Activated naive CD4-positive, alpha-beta T cell (primary cell): ENCODE data around the gene MTHFSD.

Experiments used
- DNase-seq, 4 experiments: peaks; one replicate each; lab custom pipeline; 2025; lab: John Stamatoyannopoulos, UW

The MTHFSD gene

DNA sequence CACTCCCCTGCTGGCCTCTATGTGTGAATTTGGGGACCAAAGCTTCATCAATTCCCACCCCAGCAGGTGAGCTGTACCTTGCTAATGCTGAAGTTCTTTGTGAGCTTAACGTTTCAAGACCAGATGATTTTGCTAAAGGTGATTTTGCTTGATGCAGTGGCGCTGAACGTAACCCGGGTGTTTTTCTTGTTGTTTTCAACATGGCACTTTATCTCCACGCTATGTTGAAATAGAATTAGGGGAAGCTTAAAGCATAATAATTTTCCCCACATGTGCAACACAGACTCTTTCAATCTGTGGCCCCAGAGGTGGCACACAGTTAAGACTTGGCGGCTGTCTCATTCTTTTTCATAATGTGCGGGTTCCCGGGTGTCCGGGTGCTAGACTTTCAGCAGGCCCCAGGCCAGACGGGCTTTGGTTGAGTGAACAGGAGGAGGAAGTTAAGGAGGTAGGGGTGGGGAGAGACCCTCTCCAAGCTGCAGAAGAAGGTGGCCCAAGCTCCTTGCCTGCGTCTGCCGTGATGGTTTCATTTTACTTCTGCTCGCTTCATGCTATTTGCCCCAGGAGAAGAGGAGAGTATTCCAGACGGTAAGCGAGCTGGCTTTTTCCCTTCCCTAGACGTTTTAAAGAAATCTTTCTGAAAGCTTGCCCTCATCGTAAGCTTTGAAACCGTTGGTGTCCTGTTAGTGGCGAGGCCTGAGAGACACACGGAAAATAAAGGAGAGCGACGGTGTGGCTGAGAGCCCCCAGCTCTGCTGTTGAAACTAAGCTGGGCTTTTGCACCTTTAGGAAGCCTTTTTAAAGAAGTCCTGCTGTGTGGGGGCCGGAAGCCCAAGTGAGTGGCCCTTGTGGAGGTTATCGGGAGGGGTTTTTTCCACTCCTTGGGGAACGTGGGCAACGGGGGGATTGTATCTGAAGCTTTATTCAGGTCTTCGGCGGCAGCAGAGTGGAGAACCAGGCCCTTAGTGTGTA is 15.8 kb upstream of the MTHFSD start:
- no peak for DNase-seq

DNA sequence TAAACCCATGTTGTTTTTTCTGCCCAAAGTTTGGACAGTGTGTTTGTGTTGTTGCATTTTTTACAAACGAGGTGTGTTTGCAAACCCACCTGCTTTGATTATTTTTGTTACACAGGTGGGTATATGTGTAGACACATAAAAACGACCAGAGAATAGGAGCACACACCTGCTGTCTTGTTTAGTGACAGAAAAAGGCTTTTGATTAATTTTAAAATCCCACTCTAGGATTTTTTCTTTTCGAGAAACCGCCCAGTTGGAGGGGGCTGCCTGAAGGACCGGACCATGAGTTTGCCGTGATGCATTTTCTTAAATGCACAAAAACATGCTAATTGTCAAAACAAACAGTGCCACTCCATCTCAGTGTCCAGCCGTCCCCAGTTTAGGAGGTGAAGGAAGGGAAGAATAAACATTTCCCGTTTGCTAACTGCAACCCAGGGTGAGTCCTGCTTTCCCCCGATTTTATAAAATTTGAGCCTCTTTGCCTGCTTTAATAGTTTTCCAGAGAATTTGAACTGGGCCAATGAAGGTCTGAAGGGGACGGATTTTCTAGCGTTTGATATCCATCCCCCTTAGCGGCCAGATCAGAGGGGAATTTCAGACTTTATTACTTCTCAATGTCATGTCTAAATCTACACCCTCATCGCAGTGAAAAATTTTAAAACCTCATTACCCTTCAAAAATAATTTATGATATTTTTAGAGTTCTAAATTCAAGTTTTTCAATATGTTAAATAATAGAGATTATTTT is 14.8 kb upstream of the MTHFSD start:
- no peak for DNase-seq

DNA sequence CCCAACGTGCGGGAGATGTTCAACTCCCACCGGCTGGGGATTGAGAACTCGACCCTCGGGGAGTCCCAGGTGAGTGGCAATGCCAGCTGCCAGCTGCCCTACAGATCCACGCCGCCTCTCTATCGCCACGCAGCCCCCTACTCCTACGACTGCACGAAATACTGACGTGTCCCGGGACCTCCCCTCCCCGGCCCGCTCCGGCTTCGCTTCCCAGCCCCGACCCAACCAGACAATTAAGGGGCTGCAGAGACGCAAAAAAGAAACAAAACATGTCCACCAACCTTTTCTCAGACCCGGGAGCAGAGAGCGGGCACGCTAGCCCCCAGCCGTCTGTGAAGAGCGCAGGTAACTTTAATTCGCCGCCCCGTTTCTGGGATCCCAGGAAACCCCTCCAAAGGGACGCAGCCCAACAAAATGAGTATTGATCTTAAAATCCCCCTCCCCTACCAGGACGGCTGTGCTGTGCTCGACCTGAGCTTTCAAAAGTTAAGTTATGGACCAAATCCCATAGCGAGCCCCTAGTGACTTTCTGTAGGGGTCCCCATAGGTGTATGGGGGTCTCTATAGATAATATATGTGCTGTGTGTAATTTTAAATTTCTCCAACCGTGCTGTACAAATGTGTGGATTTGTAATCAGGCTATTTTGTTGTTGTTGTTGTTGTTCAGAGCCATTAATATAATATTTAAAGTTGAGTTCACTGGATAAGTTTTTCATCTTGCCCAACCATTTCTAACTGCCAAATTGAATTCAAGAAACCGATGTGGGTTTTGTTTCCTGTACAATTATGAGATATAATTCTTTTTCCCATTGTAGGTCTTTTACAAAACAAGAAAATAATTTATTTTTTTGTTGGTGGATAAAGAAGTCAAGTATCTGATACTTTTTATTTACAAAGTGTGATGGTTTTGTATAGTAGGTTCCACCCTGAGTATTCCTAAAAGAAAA is 13.9 kb upstream of the MTHFSD start:
- no peak for DNase-seq

DNA sequence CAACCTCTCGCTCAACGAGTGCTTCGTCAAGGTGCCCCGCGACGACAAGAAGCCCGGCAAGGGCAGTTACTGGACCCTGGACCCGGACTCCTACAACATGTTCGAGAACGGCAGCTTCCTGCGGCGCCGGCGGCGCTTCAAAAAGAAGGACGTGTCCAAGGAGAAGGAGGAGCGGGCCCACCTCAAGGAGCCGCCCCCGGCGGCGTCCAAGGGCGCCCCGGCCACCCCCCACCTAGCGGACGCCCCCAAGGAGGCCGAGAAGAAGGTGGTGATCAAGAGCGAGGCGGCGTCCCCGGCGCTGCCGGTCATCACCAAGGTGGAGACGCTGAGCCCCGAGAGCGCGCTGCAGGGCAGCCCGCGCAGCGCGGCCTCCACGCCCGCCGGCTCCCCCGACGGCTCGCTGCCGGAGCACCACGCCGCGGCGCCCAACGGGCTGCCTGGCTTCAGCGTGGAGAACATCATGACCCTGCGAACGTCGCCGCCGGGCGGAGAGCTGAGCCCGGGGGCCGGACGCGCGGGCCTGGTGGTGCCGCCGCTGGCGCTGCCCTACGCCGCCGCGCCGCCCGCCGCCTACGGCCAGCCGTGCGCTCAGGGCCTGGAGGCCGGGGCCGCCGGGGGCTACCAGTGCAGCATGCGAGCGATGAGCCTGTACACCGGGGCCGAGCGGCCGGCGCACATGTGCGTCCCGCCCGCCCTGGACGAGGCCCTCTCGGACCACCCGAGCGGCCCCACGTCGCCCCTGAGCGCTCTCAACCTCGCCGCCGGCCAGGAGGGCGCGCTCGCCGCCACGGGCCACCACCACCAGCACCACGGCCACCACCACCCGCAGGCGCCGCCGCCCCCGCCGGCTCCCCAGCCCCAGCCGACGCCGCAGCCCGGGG is 12.9 kb upstream of the MTHFSD start:
- DNase-seq = no peak

DNA sequence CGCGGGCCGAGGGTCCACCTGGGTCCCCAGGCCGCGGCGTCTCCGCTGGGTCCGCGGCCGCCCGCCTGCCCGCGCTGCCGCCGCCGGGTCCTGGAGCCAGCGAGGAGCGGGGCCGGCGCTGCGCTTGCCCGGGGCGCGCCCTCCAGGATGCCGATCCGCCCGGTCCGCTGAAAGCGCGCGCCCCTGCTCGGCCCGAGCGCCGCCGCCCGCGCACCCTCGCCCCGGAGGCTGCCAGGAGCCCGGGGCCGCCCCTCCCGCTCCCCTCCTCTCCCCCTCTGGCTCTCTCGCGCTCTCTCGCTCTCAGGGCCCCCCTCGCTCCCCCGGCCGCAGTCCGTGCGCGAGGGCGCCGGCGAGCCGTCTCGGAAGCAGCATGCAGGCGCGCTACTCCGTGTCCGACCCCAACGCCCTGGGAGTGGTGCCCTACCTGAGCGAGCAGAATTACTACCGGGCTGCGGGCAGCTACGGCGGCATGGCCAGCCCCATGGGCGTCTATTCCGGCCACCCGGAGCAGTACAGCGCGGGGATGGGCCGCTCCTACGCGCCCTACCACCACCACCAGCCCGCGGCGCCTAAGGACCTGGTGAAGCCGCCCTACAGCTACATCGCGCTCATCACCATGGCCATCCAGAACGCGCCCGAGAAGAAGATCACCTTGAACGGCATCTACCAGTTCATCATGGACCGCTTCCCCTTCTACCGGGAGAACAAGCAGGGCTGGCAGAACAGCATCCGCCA is 12.1 kb upstream of the MTHFSD start:
- DNase-seq = no peak

DNA sequence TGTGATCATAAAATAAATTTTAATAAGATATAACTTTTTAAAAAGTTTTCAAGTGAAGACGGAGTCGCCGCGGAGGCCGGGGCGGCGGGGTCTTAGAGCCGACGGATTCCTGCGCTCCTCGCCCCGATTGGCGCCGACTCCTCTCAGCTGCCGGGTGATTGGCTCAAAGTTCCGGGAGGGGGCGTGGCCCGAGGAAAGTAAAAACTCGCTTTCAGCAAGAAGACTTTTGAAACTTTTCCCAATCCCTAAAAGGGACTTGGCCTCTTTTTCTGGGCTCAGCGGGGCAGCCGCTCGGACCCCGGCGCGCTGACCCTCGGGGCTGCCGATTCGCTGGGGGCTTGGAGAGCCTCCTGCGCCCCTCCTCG is 11.5 kb upstream of the MTHFSD start, which contains the start of gene FOXC2:
Gene FOXC2, plus strand, starts transcription at position 229 of the 365 bp plus-strand sequence. CDS start 507 bp downstream, outside the sequence.
- DNase-seq = peak in 2 of 4 experiments; percentile 10 to 28

DNA sequence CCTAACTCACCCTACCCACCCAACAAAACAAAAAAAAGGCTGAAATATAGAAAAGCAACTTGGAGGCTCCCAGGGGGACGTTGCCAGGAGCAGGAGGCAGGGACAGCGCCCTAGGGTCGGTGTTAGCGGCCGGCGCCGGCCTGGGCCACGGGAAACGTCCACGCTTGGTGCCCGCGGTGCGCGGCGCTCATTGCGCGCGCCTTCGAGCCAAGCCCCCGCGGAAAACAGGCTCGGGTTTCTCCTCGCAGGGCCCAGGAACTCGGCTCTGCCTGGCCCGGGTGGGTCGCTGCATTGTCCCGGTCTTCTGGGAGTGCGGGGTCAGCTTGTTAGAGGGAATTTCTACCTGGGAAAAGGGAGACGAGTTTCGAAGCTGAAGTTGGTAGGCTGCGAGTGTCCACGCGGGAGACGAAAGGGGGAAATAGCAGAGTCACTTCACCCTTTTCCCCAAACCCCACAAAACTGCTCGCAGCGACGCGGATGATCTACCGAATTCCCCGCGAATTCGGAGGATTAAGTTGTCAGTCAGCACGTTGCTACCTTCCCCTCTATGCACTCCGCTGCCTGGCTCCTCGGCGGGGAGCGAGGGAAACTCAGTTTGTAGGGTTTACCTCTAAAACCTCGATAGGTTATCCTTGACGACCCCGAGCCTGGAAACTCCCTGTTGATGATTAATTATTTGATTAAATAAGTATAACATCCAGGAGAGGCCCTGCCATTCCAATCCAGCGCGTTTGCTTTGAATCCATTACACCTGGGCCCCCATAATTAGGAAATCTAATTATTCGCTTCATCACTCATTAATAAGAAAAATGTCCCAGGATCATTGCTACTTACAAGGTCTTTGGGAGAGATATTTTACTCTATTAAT is 10.8 kb upstream of the MTHFSD start:
- DNase-seq = no peak

DNA sequence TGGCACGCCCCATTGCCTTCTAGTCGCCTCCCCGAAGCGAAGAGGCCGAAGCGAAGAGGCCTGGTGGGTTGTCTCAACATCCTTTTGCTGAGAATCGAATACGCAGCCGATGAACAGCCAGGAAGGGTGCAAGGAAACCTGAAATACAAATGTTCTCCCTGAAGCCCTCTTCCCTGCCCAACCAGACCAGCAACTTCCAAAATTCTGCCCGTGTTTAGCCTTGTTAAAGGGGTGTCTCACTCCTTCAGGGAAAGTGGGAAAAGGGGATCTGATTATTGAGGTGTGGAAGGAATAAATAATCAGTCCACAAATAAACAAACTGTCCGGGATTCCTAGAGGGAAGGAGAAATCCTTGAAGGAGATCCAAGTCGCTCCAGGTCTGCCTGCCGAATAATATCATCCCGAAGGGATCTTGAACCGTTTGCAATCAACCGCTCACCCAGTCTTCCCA is 10.2 kb upstream of the MTHFSD start:
- DNase-seq = no peak

DNA sequence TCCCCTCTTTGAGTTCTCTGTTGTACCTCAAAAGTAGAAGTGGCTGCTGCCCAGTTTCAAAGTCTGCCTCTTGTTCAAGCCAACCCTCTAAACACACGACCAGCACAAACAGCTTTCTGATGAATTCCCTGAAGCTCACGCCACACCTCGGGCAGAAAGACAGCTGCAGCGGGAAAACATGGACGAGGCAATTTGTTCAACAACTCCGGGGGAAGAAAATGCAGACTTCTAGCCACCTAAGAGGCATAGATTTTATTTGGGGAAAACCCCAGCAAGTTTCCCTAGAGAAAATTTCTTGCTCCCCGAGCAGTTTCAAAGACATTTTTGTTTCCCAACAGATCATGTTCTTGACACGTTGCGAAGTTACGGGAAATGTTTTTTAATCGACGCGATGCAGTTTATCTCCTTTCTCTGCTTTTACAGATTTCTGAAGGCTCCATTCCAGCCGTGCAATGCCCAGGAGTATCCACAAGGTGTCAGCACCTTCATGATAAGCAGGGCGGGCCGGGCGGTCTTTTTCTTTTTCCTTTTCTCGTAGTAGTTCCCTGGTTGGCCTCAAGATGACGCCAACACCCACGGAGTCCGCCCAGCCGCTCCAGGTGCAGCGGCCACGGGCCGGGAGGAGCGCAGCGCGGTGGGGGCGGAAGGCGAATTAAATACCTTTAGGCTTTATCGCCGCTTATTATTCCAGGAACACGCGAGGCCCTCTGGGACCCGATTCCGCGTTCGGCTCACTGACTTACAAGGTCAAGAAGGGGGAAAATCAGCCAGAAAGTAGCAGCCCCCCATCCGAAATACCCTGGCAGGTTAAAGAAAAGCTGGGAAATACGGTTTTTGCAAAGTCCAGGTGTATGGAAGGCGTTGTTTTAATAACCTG is 8.7 kb upstream of the MTHFSD start:
- peak; percentile 57 to 77 (median 75) for DNase-seq

DNA sequence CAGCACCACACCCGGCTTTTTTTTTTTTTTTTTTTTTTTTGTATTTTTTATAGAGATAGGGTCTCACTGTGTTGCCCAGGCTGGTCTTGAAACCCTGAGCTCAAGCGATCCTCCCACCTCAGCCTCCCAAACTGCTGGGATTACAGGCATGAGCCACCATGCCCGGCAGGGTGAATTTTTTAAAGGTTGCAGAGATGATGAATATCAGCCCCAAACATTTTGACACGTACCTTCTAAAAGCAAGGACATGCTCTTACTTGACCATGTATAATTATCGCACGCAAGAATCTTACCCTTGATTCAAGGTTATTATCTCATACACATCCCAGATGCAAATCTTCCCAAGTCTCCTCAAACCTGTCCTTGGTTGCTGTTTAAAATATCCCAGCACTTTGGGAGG is 7.3 kb upstream of the MTHFSD start:
- no peak for DNase-seq

DNA sequence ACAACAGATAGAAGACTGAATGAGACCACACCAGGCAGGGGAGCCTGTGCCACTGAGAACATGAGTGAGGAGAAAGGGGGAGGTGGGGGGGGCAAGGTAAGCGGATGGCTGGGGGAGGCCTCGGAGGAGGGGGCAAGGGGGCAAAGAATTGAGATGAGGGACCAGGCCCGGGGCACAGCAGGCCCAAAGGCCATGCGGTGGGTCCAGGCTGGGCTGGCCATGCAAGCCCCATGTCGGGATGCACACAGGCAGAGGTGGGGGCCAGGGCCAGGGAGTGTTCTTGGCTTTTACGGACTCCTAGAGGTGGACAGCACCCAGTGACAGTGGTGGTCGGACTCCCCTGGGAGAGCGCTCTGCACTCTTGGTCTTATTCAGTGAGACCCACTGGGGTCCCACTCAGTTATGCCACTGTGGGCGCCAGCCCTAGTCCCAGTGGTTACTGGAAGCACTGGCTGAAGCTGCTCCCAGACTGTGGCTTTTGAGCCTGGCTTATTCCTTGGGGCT is 4.8 kb upstream of the MTHFSD start:
- no peak for DNase-seq

DNA sequence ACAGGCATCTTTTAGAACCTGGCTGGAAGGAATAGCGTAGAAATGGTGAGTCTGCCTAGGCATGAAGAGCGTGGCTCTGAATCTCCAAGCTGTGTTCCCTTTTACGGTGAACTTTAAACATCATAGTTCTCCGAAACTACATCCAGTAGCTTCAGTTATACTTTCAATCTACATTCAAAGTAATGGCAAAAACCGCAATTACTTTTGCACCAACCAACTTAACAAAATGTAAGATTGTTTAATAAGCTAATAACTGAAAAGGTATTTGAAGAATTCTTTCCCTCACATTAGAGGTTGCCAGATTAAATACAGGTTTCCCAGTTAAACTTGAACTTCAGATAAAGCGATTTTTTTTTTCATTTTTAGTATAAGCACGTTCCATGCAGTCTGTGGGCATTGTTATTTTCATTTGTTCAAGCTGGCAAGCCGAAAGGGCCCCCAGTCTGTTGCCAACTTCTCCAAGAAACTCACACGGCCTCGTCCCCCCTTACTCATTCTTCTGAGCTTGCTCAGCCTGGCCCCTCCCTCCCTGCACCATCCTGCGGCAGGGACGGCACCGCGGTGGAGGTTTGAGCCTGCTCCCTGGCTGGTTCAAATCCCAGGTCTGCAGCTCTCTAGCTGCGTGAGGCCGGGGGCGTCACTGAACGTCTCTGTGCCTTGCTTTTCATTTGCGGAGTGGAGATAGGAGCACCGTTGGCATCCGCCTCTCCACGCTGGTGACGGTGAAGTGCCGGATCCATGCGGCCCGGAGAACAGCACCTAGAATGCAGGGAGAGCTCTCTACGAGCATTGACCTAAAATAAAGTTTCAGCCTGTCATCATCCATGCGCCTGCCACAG is 3.5 kb upstream of the MTHFSD start:
- DNase-seq = no peak

DNA sequence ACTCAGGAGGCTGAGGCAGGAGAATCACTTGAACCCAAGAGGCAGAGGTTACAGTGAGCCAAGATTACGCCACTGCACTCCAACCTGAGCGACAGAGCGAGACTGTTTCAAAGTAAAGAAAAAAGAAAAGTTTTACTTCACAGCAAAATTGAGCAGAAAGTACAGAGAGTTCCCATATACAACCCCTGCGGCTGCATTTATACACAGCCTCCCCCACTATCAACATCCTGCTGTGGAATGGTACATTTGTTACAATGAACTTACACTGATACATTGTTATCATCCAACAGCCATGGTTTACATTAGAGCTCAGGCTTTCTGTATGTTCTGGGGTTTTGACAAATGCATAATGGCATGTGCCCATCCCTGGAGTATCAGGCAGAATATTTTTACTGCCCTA is 2.6 kb upstream of the MTHFSD start:
- no peak for DNase-seq

DNA sequence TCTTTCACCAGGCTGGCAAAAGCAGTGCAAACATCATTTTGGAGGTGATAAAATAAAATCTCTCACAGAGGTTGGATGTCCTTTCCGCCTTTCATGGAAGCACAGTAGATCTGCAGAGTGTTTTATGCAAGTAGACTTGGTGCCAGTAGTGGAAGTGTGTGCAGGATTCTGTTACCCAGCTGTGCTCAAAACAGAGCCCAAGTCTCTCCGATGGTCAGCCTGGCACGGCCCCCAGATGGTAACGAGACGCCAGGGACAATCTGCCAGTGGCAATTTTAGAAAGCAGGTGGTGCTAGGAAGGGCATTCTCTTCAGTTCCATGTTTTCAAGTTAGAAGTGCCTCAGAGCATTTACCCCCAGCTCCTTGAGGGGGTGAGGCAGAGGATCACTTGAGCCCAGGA is 1.5 kb upstream of the MTHFSD start:
- DNase-seq = no peak

DNA sequence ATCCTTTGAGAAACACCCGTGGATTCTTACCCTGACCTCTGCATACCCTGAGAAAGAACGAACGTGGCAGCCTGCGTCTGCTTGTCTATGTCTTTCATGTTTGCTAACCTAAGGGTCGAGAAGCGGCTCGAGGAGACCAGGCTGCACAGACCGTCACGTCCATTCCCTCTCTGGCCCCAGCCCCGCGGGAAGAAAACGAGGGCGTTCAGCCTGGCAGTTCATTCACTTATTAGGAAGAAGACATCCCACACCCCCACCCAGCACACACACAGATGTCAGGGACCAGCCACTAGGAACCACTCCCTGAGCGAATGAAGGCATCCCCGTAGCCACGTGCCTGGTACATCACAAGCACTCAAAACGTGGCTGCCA is 655 bp upstream of the MTHFSD start:
- DNase-seq = no peak

DNA sequence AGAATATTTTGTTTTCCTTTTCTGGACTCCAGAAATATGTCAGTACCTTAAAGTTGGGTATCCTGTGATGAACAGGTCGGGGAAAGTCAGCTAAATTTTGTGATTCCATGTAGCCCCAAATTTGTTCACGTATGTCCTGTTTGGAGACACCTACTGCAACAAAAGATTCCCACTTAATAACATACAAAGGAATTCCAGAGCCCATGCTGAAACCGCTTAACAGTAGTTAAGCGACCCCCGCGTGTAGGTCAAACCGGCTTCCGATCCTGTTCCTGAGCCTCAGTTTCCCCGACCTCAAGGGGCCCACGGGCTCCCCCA is 477 bp downstream of the MTHFSD start:
- no peak for DNase-seq

DNA sequence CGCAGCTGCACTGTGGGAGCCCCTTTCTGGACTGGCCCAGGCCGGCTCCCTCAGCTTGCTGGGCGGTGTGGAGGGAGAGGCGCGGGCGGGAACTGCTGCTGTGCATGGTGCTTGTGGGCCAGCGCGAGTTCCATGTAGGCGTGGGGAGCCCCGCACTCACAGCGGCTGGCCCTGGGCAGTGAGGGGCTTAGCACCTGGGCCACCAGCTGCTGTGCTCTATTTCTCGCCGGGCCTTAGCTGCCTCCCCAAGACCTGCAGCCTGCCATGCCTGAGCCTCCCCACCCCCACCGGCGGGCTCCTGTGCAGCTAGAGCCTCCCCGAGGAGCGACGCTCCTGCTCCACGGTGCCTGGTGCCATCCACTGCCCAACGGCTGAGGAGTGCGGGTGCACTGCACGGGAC is 1.7 kb downstream of the MTHFSD start:
- DNase-seq = no peak
